Measurements from ENCODE around the gene ZNF81. TPM values are rescaled to one million over a fixed set of nuclear protein-coding genes. Genes with fewer than 3 reads are reported as not detected.
"Not testable (repeated sequence)": the region's sequence is repeated elsewhere in the genome, so short reads cannot be mapped to it uniquely, and the experiment has no call there.

Gene ZNF81
- total RNA-seq (4.3 and 12.7 TPM in 2 replicates), polyA plus RNA-seq (6.9 and 7.3 TPM in 2 replicates)

- Histone ChIP-seq H3K9me3 (ENCODE audit: low read depth) (no peaks in the 10 kb centered on the region), H3K27me3 (no peaks in the 10 kb centered on the region), H3K4me3 (peak within 1 kb of the TSS; percentile 45), H3K36me3 (no peaks in the 10 kb centered on the region), H3K27ac (peak within 1 kb of the TSS; percentile 1), H3K4me1 (ENCODE audit: low read depth) (no peaks in the 10 kb centered on the region)
- TF ChIP-seq, protein P1, sequence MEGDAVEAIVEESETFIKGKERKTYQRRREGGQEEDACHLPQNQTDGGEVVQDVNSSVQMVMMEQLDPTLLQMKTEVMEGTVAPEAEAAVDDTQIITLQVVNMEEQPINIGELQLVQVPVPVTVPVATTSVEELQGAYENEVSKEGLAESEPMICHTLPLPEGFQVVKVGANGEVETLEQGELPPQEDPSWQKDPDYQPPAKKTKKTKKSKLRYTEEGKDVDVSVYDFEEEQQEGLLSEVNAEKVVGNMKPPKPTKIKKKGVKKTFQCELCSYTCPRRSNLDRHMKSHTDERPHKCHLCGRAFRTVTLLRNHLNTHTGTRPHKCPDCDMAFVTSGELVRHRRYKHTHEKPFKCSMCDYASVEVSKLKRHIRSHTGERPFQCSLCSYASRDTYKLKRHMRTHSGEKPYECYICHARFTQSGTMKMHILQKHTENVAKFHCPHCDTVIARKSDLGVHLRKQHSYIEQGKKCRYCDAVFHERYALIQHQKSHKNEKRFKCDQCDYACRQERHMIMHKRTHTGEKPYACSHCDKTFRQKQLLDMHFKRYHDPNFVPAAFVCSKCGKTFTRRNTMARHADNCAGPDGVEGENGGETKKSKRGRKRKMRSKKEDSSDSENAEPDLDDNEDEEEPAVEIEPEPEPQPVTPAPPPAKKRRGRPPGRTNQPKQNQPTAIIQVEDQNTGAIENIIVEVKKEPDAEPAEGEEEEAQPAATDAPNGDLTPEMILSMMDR (IDR thresholded peaks at IDR 0.05; ENCODE audit: low read depth, low read length) = no peak
- peak; percentile 95 to 98 for DNase-seq (ENCODE audit: low read depth in 1 of 2, low spot score in 1 of 2)
Observed at GRCh38 chrX:47836164-47837072, at the start of gene ZNF81. ZNF81 (plus strand) TSS chrX:47836902; CDS start chrX:47846268, 9,366 bp downstream.

- Histone ChIP-seq H3K36me3 (no peaks in the 10 kb centered on the region), H3K4me1 (ENCODE audit: low read depth) (no peaks in the 10 kb centered on the region), H3K4me3 (no peak overlapping the region), H3K27ac (no peak overlapping the region), H3K27me3 (no peaks in the 10 kb centered on the region), H3K9me3 (ENCODE audit: low read depth) (no peaks in the 10 kb centered on the region)
- DNase-seq (ENCODE audit: low read depth in 1 of 2, low spot score in 1 of 2) = peak in 1 of 2 donors; percentile 70
- TF ChIP-seq, protein P1 (IDR thresholded peaks at IDR 0.05; ENCODE audit: low read depth, low read length) = no peak
Observed at GRCh38 chrX:47796433-47796906, 40.2 kb upstream of the ZNF81 start.

GRCh38 chrX:47797084-47797483 lies 39.6 kb upstream of the ZNF81 start:
- no peaks in the 10 kb centered on the region for H3K9me3 ChIP-seq (ENCODE audit: low read depth)
- no peak for DNase-seq (ENCODE audit: low read depth in 1 of 2, low spot score in 1 of 2)
- no peak overlapping the region for H3K27ac ChIP-seq
- TF ChIP-seq, protein P1 (IDR thresholded peaks at IDR 0.05; ENCODE audit: low read depth, low read length) = no peak
- no peak overlapping the region for H3K4me3 ChIP-seq
- no peaks in the 10 kb centered on the region for H3K27me3 ChIP-seq
- no peaks in the 10 kb centered on the region for H3K36me3 ChIP-seq
- H3K4me1 ChIP-seq (ENCODE audit: low read depth) = no peaks in the 10 kb centered on the region

DNA sequence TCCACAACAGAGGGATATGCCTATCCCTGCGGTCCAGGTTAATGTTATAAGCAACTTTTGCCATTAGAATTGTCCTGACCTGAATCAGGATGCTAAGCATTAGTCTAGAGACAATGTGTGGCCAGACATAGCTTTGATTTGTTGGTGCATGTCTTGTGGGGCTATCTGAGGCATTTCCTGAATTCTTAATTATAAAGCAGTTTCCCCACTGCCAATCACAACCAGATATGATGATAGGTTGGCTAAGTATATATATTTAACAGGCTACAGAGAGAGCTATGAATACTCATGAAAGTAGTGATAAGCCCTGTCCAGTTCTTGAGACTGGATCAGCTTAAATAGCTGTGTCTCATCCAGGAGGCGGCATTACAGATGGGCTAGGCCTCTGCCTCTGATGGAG lies 37.8 kb upstream of the ZNF81 start:
- no peak for DNase-seq (ENCODE audit: low read depth in 1 of 2, low spot score in 1 of 2)
- Histone ChIP-seq H3K4me1 (ENCODE audit: low read depth) (no peaks in the 10 kb centered on the region), H3K27ac (no peak overlapping the region), H3K27me3 (no peaks in the 10 kb centered on the region), H3K9me3 (ENCODE audit: low read depth) (no peaks in the 10 kb centered on the region), H3K36me3 (no peaks in the 10 kb centered on the region), H3K4me3 (no peak overlapping the region)
- TF ChIP-seq, protein P1 (IDR thresholded peaks at IDR 0.05; ENCODE audit: low read depth, low read length) = no peak

DNA sequence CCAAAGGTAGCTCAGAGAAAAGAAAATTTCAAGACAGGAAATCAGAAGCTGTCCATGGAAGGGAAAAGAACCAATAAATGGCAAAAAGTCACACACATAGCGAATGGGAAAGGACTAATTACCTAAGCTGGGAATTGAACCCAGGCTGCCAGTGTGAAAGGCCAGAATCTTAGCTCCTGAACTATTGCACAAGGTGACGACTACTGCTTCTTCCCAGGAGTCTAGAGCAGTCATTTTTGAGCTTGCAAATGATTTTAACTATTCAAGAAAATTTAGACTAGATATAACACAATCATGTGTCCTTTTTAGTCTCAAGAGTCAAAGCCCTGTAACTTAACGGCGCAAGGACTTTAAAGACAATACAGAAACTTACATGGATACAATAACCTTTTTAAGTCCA lies 34.1 kb upstream of the ZNF81 start:
- Histone ChIP-seq H3K4me1 (ENCODE audit: low read depth) (peaks cover 3% of the 10 kb centered on the region), H3K9me3 (ENCODE audit: low read depth) (no peaks in the 10 kb centered on the region)
- DNase-seq (ENCODE audit: low read depth in 1 of 2, low spot score in 1 of 2) = peak in 1 of 2 donors; percentile 11

GRCh38 chrX:47803103-47803502 lies 33.6 kb upstream of the ZNF81 start:
- H3K9me3 ChIP-seq (ENCODE audit: low read depth); H3K4me1 ChIP-seq (ENCODE audit: low read depth); H3K36me3 ChIP-seq; H3K4me3 ChIP-seq; H3K27me3 ChIP-seq: not testable (repeated sequence)
- DNase-seq (ENCODE audit: low read depth in 1 of 2, low spot score in 1 of 2) = peak in 1 of 2 donors; percentile 33
- H3K27ac ChIP-seq = peak overlapping the region; percentile 79

More for the DNA sequence above, 34.1 kb upstream of the ZNF81 start:
- TF ChIP-seq, protein P1 (IDR thresholded peaks at IDR 0.05; ENCODE audit: low read depth, low read length) = no peak
- Histone ChIP-seq H3K27ac (peak overlapping the region; percentile 79), H3K4me3 (no peak overlapping the region), H3K27me3 (no peaks in the 10 kb centered on the region), H3K36me3 (no peaks in the 10 kb centered on the region)

All from cardiac muscle cell (in vitro differentiated cells and primary cell).